ENCODE results near the gene MPRIP.

Gene MPRIP

GRCh38 chr17:17060001-17060922 is 18.0 kb downstream of the MPRIP start:
- no peak overlapping the region for H3K27ac ChIP-seq
- no peak for DNase-seq
- peaks cover 36% of the 10 kb centered on the region for H3K36me3 ChIP-seq

GRCh38 chr17:17060930-17061329 is 18.7 kb downstream of the MPRIP start:
- H3K36me3 ChIP-seq, result peaks cover 36% of the 10 kb centered on the region
- no peak for DNase-seq
- no peaks in the 10 kb centered on the region for H3K27me3 ChIP-seq (ENCODE audit: insufficient read depth, low read depth, severe bottlenecking)
- no peak overlapping the region for H3K27ac ChIP-seq
- H3K4me3 ChIP-seq (ENCODE audit: low read depth, low read length), result no peak overlapping the region
- no peaks in the 10 kb centered on the region for H3K9me3 ChIP-seq (ENCODE audit: severe bottlenecking)
- no peak for TF ChIP-seq CTCF (IDR thresholded peaks at IDR 0.05; ENCODE audit: low read depth, low read length)

More at GRCh38 chr17:17060001-17060922, 18.0 kb downstream of the MPRIP start:
- TF ChIP-seq CTCF (IDR thresholded peaks at IDR 0.05; ENCODE audit: low read depth, low read length), result no peak
- Histone ChIP-seq H3K4me3 (ENCODE audit: low read depth, low read length) (no peak overlapping the region), H3K9me3 (ENCODE audit: severe bottlenecking) (no peaks in the 10 kb centered on the region), H3K27me3 (ENCODE audit: insufficient read depth, low read depth, severe bottlenecking) (no peaks in the 10 kb centered on the region)

GRCh38 chr17:17061516-17061915 is 19.3 kb downstream of the MPRIP start:
- H3K27ac ChIP-seq, result no peak overlapping the region
- no peak overlapping the region for H3K4me3 ChIP-seq (ENCODE audit: low read depth, low read length)
- H3K36me3 ChIP-seq, result peaks cover 36% of the 10 kb centered on the region
- H3K27me3 ChIP-seq (ENCODE audit: insufficient read depth, low read depth, severe bottlenecking), result no peaks in the 10 kb centered on the region
- no peaks in the 10 kb centered on the region for H3K9me3 ChIP-seq (ENCODE audit: severe bottlenecking)
- no peak for TF ChIP-seq CTCF (IDR thresholded peaks at IDR 0.05; ENCODE audit: low read depth, low read length)
- no peak for DNase-seq

GRCh38 chr17:17062356-17062755 is 20.1 kb downstream of the MPRIP start:
- Histone ChIP-seq H3K27me3 (ENCODE audit: insufficient read depth, low read depth, severe bottlenecking) (no peaks in the 10 kb centered on the region), H3K9me3 (ENCODE audit: severe bottlenecking) (no peaks in the 10 kb centered on the region), H3K27ac (no peak overlapping the region), H3K36me3 (peaks cover 30% of the 10 kb centered on the region), H3K4me3 (ENCODE audit: low read depth, low read length) (no peak overlapping the region)
- TF ChIP-seq CTCF (IDR thresholded peaks at IDR 0.05; ENCODE audit: low read depth, low read length), result no peak
- no peak for DNase-seq

- TF ChIP-seq CTCF (IDR thresholded peaks at IDR 0.05; ENCODE audit: low read depth, low read length), result no peak
- H3K4me3 ChIP-seq (ENCODE audit: low read depth, low read length), result no peak overlapping the region
- no peaks in the 10 kb centered on the region for H3K27me3 ChIP-seq (ENCODE audit: insufficient read depth, low read depth, severe bottlenecking)
- peaks cover 25% of the 10 kb centered on the region for H3K36me3 ChIP-seq
- H3K27ac ChIP-seq, result no peak overlapping the region
- H3K9me3 ChIP-seq (ENCODE audit: severe bottlenecking), result no peaks in the 10 kb centered on the region
- no peak for DNase-seq
These were observed 20.6 kb downstream of the MPRIP start for GRCh38 chr17:17062866-17063265.
